Fibroblast of mammary gland (primary cell): ENCODE results near the gene CRACR2B.

Experiments
- DNase-seq: peaks from one replicate; pipeline ENCODE4 v3.0.0-alpha.2; 2010; ENCODE audit warnings: low read depth
- H3K4me3 ChIP-seq: 2 replicates; pipeline ENCODE4 v1.5.1; 2011; ENCODE audit warnings: low read depth, mild to moderate bottlenecking, low read length, moderate library complexity; ENCODE audit not compliant: control insufficient read depth
- CTCF ChIP-seq: conservative IDR thresholded peaks from 2 replicates; pipeline ENCODE4 v1.5.1; 2011; ENCODE audit warnings: low read depth, low read length, inconsistent platforms; ENCODE audit not compliant: control insufficient read depth, insufficient read depth

CRACR2B gene

GRCh38 chr11:837990-838307, 10.2 kb downstream of the CRACR2B start:
- H3K4me3 ChIP-seq = no peak overlapping the region
- TF ChIP-seq CTCF = no peak
- no peak for DNase-seq

- peak; percentile 31 for TF ChIP-seq CTCF
- no peak for DNase-seq
- H3K4me3 ChIP-seq = no peak overlapping the region
Observed at GRCh38 chr11:838441-839279, 10.9 kb downstream of the CRACR2B start.

- no peak for TF ChIP-seq CTCF
- DNase-seq = no peak
- no peak overlapping the region for H3K4me3 ChIP-seq
Observed at GRCh38 chr11:839280-839623, 11.5 kb downstream of the CRACR2B start.

GRCh38 chr11:839875-840617, 12.3 kb downstream of the CRACR2B start:
- no peak for DNase-seq
- peak; percentile 52 for TF ChIP-seq CTCF
- H3K4me3 ChIP-seq = peak overlapping the region; percentile 94

GRCh38 chr11:841981-842369, 14.3 kb downstream of the CRACR2B start:
- no peak for TF ChIP-seq CTCF
- H3K4me3 ChIP-seq = peak overlapping the region; percentile 94

GRCh38 chr11:842370-843002, 14.8 kb downstream of the CRACR2B start, which contains the start of the genes POLR2L and TSPAN4:
TSS of gene POLR2L (minus strand) at chr11:842529. CDS start at chr11:842508, 21 bp downstream.
TSS of gene TSPAN4 (plus strand) at chr11:842852. CDS start at chr11:850305, 7,453 bp downstream.
- DNase-seq = peak; percentile 83
- peak within 1 kb of the TSS; percentile 94 for H3K4me3 ChIP-seq
- TF ChIP-seq CTCF = no peak

More at GRCh38 chr11:841981-842369, 14.3 kb downstream of the CRACR2B start:
- no peak for DNase-seq
